ENCODE measurements around the gene ANKRD9. TPM values are rescaled to one million over a fixed set of nuclear protein-coding genes. Genes with fewer than 3 reads are reported as not detected.

ANKRD9 gene
- total and polyA plus RNA-seq, 9 of the 15 experiments (the other 6 are each of a cell fraction or from before 2014, with no cell fraction given): 0.04 to 32.9 (median 5.3) TPM

DNA sequence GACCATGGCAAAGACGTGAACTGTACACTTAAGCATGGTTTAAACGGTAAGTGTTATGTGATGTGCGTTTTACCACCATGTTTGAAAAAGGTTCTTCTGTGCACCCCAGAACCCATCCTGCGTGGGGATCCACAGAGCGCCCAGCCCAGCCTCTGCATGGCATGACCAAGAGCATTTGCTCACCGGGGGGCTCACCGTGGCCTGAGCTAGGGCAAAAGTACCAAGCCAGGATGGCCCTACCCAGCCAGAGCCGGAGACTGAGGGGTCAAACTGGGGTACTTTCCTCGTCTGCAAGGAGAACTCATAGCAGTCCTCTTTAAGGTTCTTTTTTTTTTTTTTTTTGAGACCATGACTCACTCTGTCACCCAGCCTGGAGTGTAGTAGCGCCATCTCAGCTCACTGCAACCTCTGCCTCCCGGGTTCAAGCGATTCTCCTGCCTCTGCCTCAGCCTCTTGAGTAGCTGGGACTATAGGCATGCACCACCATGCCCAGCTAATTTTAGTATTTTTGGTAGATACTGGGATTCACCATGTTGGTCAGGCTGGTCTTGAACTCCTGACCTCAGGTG lies 16.4 kb upstream of the ANKRD9 start (continued):
- TF ChIP-seq ZNF584 (CRISPR knock-in tag; IDR thresholded peaks at IDR 0.05; ENCODE audit: low read depth) (no peak), POLR2B (IDR thresholded peaks at IDR 0.05; ENCODE audit: low read depth, partially characterized antibody) (no peak), ZNF134 (CRISPR knock-in tag; conservative IDR thresholded peaks at IDR 0.05) (no peak), ZBTB40 (IDR thresholded peaks at IDR 0.05) (0 out of 2 replicates have a peak, but pooled peaks have one; percentile 5), ZBTB40 (CRISPR knock-in tag; IDR thresholded peaks at IDR 0.05) (no peak), ZNF121 (CRISPR knock-in tag; conservative IDR thresholded peaks at IDR 0.05) (no peak), NFRKB (IDR thresholded peaks at IDR 0.05; ENCODE audit: low read depth) (no peak), ZNF431 (CRISPR knock-in tag; IDR thresholded peaks at IDR 0.05) (no peak), ZBTB1 (CRISPR knock-in tag; IDR thresholded peaks at IDR 0.05; ENCODE audit: borderline replicate concordance, low read depth) (no peak), ARID2 (IDR thresholded peaks at IDR 0.05) (0 out of 2 replicates have a peak, but pooled peaks have one; percentile 0), FOXP1 (CRISPR knock-in tag; IDR thresholded peaks at IDR 0.05) (no peak)
- TF ChIP-seq, protein P1, sequence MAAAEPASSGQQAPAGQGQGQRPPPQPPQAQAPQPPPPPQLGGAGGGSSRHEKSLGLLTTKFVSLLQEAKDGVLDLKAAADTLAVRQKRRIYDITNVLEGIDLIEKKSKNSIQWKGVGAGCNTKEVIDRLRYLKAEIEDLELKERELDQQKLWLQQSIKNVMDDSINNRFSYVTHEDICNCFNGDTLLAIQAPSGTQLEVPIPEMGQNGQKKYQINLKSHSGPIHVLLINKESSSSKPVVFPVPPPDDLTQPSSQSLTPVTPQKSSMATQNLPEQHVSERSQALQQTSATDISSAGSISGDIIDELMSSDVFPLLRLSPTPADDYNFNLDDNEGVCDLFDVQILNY (CRISPR knock-in tag; IDR thresholded peaks at IDR 0.05): no peak
